SU-DHL-6 (cell line): ENCODE results near the gene CUEDC1.

Experiments
- H2AFZ ChIP-seq: fragments of 200-600 bp; sonication (generic); 2 replicates; pipeline ENCODE4 v1.6.1; 2014; ENCODE audit warnings: low read depth, mild to moderate bottlenecking, moderate library complexity, mixed read lengths, antibody characterized with exemption, low read length; ENCODE audit not compliant: severe bottlenecking
- H3F3A ChIP-seq: fragments of 200-600 bp; shearing (Covaris generic); 2 replicates; pipeline ENCODE4 v1.6.0; 2016; ENCODE audit warnings: antibody characterized with exemption, mild to moderate bottlenecking; ENCODE audit not compliant: insufficient read depth
- H3K27ac ChIP-seq: fragments of 200-600 bp; sonication (generic); 2 replicates; pipeline ENCODE4 v1.5.1; 2016; ENCODE audit warnings: low read depth, mild to moderate bottlenecking, low read length, moderate library complexity, mixed read lengths
- H3K27me3 ChIP-seq: fragments of 200-600 bp; sonication (generic), shearing (Covaris generic); 2 replicates; pipeline ENCODE4 v1.6.0; 2014; ENCODE audit warnings: mild to moderate bottlenecking, low read length
- H3K36me3 ChIP-seq: fragments of 200-600 bp; sonication (generic); 2 replicates; pipeline ENCODE4 v1.6.1; 2014; ENCODE audit warnings: mild to moderate bottlenecking, low read length, mixed read lengths
- H3K4me2 ChIP-seq: fragments of 300-600, 200-600 bp; shearing (Covaris generic), sonication (generic); 2 replicates; pipeline ENCODE4 v1.6.0; 2014; ENCODE audit warnings: low read length, low read depth, mild to moderate bottlenecking; ENCODE audit not compliant: poor library complexity, severe bottlenecking
- H3K4me3 ChIP-seq: fragments of 200-600 bp; sonication (generic); 2 replicates; pipeline ENCODE4 v1.5.1; 2014; ENCODE audit warnings: antibody characterized with exemption, low read length, mild to moderate bottlenecking, mixed read lengths; ENCODE audit not compliant: insufficient read depth, poor library complexity, severe bottlenecking
- H3K79me2 ChIP-seq: fragments of 200-600 bp; sonication (generic); 2 replicates; pipeline ENCODE4 v1.6.1; 2014; ENCODE audit warnings: mild to moderate bottlenecking, low read length, moderate library complexity; ENCODE audit not compliant: insufficient read depth
- H3K9ac ChIP-seq: fragments of 200-600 bp; sonication (generic); 2 replicates; pipeline ENCODE4 v1.7.0; 2014; ENCODE audit warnings: mild to moderate bottlenecking, low read length
- H3K9me2 ChIP-seq: fragments of 200-600 bp; sonication (generic); replicated peaks from 2 replicates; pipeline ENCODE4 v1.6.1; 2014; ENCODE audit warnings: low read length; ENCODE audit not compliant: insufficient read depth
- H3K9me3 ChIP-seq: fragments of 200-600 bp; sonication (generic); 2 replicates; pipeline ENCODE4 v1.6.1; 2014; ENCODE audit warnings: low read length, mixed read lengths; ENCODE audit not compliant: insufficient read depth
- H4K20me1 ChIP-seq: fragments of 200-600 bp; sonication (generic); 2 replicates; pipeline ENCODE4 v1.6.1; 2014; ENCODE audit warnings: low read depth, mild to moderate bottlenecking, antibody characterized with exemption, low read length, moderate library complexity, mixed read lengths
- CTCF ChIP-seq: fragments of 200-600 bp; sonication (generic); IDR thresholded peaks from one replicate; pipeline ENCODE4 v1.5.1; 2017; ENCODE audit warnings: antibody characterized with exemption, mild to moderate bottlenecking, low read length, moderate library complexity; ENCODE audit not compliant: insufficient read depth, poor library complexity, severe bottlenecking
- EZH2phosphoT487 ChIP-seq: fragments of 200-600 bp; sonication (generic), shearing (Covaris generic); conservative IDR thresholded peaks from 2 replicates; pipeline ENCODE4 v1.6.1; 2018; ENCODE audit warnings: mild to moderate bottlenecking, antibody characterized with exemption, low read length, moderate library complexity, mixed read lengths

CUEDC1 gene

GRCh38 chr17:57823469-57824401 lies 131.5 kb downstream of the CUEDC1 start:
- no peak for TF ChIP-seq CTCF
- TF ChIP-seq EZH2phosphoT487: no peak
- H3K9me3 ChIP-seq: no peaks in the 10 kb centered on the region
- H4K20me1 ChIP-seq: no peaks in the 10 kb centered on the region
- H3F3A ChIP-seq: no peaks in the 10 kb centered on the region
- no peaks in the 10 kb centered on the region for H3K79me2 ChIP-seq
- H3K27me3 ChIP-seq: no peaks in the 10 kb centered on the region
- no peak overlapping the region for H2AFZ ChIP-seq
- H3K9me2 ChIP-seq: no peaks in the 10 kb centered on the region
- no peak overlapping the region for H3K4me2 ChIP-seq
- H3K27ac ChIP-seq: no peak overlapping the region
- H3K36me3 ChIP-seq: no peaks in the 10 kb centered on the region
- no peak overlapping the region for H3K9ac ChIP-seq
- H3K4me3 ChIP-seq: no peak overlapping the region

GRCh38 chr17:57819867-57820266 lies 135.3 kb downstream of the CUEDC1 start:
- no peaks in the 10 kb centered on the region for H3F3A ChIP-seq
- no peak overlapping the region for H3K4me2 ChIP-seq
- no peak overlapping the region for H3K27ac ChIP-seq
- no peaks in the 10 kb centered on the region for H3K36me3 ChIP-seq
- H3K9me3 ChIP-seq: no peaks in the 10 kb centered on the region
- no peaks in the 10 kb centered on the region for H3K27me3 ChIP-seq
- TF ChIP-seq EZH2phosphoT487: no peak
- TF ChIP-seq CTCF: no peak
- H3K9ac ChIP-seq: no peak overlapping the region
- H4K20me1 ChIP-seq: no peaks in the 10 kb centered on the region
- H3K4me3 ChIP-seq: no peak overlapping the region
- no peak overlapping the region for H2AFZ ChIP-seq
- no peaks in the 10 kb centered on the region for H3K9me2 ChIP-seq
- no peaks in the 10 kb centered on the region for H3K79me2 ChIP-seq

- no peaks in the 10 kb centered on the region for H3K27me3 ChIP-seq
- H3K36me3 ChIP-seq: no peaks in the 10 kb centered on the region
- H3K9me3 ChIP-seq: no peaks in the 10 kb centered on the region
- no peak overlapping the region for H3K9ac ChIP-seq
- H3K4me2 ChIP-seq: no peak overlapping the region
- no peak overlapping the region for H2AFZ ChIP-seq
- no peaks in the 10 kb centered on the region for H3K79me2 ChIP-seq
- no peaks in the 10 kb centered on the region for H3F3A ChIP-seq
- no peak for TF ChIP-seq CTCF
- no peak for TF ChIP-seq EZH2phosphoT487
- no peaks in the 10 kb centered on the region for H3K9me2 ChIP-seq
- no peaks in the 10 kb centered on the region for H4K20me1 ChIP-seq
- H3K27ac ChIP-seq: no peak overlapping the region
- no peak overlapping the region for H3K4me3 ChIP-seq
Observed at GRCh38 chr17:57819285-57819684, 135.9 kb downstream of the CUEDC1 start.
